Esophagus mucosa (tissue), 1 donor: ENCODE measurements around the gene CHEK1. TPM values are rescaled to one million over a fixed set of nuclear protein-coding genes. Genes with fewer than 3 reads are reported as not detected.
"Not testable (repeated sequence)": the region's sequence is repeated elsewhere in the genome, so short reads cannot be mapped to it uniquely, and the experiment has no call there.

Source experiments
- ATAC-seq: fragments of 200-7000 bp; cut with Tn5 transposase; one replicate; pipeline ENCODE4 v1.9.1; 2020
- total RNA-seq: library from RNA; stranded (reverse); gene quantifications from one replicate; pipeline ENCODE4 v1.2.4, GENCODE V29; 2023
- donor health status: DM: yes; HTN: yes; CAD: no.

Gene CHEK1
- 14.7 TPM for total RNA-seq

DNA sequence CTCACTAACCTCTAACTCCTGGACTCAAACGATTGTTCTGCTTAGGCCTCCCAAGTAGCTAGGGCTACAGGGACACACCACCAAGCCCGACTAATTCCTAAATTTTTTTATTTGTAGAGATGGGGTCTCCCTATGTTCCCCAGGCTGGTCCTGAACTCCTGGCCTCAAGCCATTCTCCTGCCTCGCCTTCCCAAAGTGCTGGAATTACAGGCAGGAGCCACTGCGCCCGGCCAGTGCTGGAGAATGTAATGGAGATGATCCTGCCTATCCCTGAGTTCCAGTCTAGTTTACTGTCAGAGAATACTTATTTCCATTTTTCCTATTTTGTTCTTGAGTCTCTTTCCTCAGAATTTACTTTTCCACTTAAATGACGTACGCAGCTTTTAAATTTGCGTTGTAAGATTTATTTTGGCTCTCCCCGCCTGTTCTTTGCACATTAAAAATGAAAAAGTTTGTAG, at the start of gene CHEK1:
CHEK1 (plus strand) TSS at position 408 of the 458 bp plus-strand sequence. CDS start 1,606 bp downstream, outside the sequence.
- no peak for ATAC-seq

DNA sequence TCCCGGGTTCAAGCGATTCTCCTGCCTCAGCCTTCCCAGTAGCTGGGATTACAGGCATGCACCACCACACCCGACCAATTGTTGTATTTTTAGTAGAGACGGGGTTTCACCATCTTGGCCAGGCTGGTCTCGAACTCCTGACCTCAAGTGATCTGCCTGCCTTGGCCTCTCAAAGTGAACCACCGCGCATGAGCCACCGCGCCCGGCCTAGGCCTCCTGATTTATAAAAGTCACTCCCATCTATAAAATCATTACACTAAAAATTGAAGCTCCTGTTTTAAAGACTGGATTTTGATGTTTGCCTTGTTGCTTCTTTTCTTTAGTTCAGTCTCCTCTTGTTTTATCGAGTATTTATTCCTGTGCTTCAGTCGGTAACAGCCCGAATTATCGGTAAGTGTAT, 47.8 kb upstream of the CHEK1 start:
- not testable (repeated sequence) for ATAC-seq

- ATAC-seq: no peak
Observed at GRCh38 chr11:125578783-125579182, 46.2 kb upstream of the CHEK1 start.

- no peak for ATAC-seq
Observed at GRCh38 chr11:125579811-125580210, 45.2 kb upstream of the CHEK1 start.

DNA sequence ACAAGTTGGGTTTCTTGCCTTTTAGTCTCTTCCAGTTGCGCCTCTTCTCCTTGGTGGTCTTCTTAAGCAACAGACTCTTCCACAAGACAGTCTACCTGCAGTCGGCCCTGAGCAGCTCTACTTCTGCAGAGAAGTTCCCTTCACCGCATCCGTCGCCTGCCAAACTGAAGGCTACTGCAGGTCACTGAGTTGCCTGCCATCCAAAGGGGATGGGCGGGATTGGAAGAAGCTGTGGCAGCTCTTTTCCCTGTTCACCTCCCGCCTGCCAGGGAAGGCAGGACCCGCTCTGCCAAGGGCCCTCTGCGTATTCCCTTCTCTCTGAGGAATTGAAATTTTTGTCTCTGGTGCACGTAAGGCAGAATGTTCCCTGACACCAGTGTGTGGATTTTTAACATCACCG, 41.5 kb upstream of the CHEK1 start:
- no peak for ATAC-seq

- no peak for ATAC-seq
Observed at GRCh38 chr11:125585487-125585886, 39.5 kb upstream of the CHEK1 start.

GRCh38 chr11:125586623-125587022, 38.3 kb upstream of the CHEK1 start:
- ATAC-seq: no peak

DNA sequence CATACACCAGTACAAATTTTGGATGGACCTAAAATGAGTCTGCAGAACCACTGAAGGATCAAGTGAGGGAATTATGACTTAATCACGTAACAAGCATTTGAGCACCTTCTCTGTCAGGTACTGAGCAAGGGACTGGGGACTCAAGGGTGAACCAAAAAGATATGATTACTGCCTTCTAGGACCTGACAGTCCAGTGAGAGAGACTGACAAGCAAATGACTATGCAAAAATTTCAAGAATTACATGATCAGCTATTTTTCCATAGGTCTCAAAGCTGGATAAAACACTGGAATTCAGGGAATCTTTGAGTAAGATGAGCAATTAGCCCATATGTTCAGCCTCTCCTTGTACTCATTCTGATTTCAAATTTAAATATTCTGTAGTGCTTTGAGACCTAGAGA, 37.5 kb upstream of the CHEK1 start:
- ATAC-seq: no peak

DNA sequence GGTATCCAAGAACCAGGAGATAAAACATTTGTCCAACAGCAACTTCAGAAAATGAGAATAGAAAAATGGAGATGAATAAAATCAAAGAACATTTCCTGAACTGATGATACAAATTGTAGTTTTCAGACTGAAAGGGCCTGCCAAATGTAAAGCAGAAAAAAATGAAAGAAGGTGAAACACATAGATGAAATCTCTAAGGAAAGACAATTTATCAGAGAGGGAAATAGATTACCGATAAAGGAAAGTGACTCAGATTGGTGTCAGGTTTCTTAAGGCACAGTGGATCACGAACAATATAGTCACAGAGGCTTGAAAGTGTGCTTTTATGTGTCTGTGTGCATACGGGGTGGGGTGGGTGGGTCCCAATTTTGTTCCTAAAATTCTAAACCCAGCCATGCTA, 36.5 kb upstream of the CHEK1 start:
- ATAC-seq: no peak

DNA sequence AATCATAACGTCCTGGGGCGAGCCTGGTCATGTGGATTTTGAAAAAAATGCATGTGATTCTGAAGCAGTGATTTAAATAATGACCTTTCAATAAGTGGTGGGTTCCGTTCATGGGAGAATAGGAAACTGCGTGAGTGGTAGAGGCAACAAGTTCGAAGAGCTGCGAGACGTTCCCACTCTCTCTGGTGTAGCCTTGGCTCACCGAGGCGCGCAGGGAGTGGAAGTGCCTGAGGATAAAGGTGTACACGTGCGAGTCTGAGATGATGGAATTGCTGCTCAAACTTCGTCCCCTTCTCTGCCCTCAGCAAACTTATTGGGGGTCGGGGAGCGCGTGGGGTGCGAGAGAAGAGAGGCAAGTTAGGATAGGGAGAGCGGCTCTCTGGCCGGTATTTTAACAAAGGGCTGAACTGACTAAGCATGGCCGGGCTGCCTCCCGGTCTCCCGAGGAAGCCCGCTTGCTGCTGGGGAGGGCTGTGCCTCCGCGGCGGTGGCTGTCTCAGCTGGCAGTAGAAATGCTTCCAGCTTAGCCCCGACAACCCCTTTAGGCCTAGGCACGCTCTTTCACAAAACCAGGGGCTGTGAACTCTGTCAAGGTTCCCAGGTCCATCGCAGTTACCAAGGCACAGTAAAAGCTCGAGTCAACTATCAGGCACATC, 33.2 kb upstream of the CHEK1 start:
- peak; percentile 30 for ATAC-seq

- ATAC-seq: peak; percentile 100
Observed at GRCh38 chr11:125592305-125593113, 32.5 kb upstream of the CHEK1 start, which contains the start of gene STT3A. STT3A (plus strand) TSS chr11:125592852; CDS start chr11:125595916, 3,064 bp downstream.

GRCh38 chr11:125593114-125593820, 31.7 kb upstream of the CHEK1 start:
- ATAC-seq: peak; percentile 1

DNA sequence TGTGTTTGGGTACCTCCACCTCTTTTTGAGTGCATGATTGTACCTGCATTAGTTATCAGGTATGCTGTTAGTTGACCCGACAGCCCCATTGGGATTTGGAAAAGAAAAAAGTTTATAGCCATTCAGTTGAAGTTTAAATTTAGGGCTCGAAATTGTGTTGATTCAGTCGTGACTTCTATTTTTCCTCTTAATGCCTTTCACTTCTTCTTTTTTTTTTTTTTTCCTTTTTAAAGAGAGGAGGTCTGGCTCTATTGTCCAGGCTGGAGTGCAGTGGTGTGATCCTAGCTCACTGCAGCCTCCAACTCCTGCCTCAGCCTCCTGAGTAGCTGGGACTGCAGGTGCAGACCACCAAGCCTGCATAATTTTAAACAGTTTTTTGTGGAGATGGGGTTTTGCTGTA, 30.0 kb upstream of the CHEK1 start:
- no peak for ATAC-seq

DNA sequence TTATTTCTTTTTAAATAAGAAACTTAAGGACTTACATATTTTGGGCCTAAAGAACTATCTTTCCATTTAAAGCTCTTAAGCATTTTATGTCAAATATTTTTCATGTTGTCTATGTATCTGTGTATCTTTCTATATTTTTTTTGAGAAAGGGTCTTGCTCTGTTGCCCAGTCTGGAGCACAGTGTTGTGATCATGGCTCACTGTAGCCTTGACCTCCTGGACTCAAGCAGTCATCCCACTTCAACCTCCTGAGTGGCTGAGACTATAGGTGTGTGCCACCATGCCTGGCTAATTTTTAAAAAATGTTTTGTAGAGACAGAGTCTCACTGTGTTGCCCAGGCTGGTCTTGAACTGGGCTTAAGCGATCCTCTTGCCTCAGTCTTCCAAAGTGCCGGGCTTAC, 24.3 kb upstream of the CHEK1 start:
- ATAC-seq: no peak

- no peak for ATAC-seq
Observed at GRCh38 chr11:125603207-125603606, 21.8 kb upstream of the CHEK1 start.

- no peak for ATAC-seq
Observed at GRCh38 chr11:125605417-125605816, 19.5 kb upstream of the CHEK1 start.

GRCh38 chr11:125609545-125609944, 15.4 kb upstream of the CHEK1 start:
- ATAC-seq: no peak

GRCh38 chr11:125618383-125618782, 6.6 kb upstream of the CHEK1 start:
- peak; percentile 11 for ATAC-seq

DNA sequence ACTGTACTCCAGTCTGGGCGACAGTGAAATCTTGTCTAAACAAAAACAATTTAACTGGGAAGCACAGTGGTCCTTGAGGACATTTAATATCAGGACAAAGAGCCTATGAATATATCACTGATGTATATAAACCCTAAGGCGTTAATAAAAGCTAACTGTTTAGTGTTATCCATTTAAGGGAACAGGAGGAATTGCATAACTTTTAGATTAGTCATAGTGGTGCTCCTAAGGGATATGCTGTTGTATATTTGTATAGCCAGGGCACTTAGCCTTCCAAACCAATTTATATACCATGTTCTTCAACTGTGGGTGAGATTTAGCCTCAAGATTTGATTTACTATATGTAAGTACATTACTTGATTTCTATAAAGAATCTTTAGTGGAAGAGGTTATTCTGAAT, 3.0 kb upstream of the CHEK1 start:
- no peak for ATAC-seq

GRCh38 chr11:125623064-125623463, 1.9 kb upstream of the CHEK1 start:
- no peak for ATAC-seq

- no peak for ATAC-seq
Observed at GRCh38 chr11:125625225-125625629, 264 bp downstream of the CHEK1 start.

DNA sequence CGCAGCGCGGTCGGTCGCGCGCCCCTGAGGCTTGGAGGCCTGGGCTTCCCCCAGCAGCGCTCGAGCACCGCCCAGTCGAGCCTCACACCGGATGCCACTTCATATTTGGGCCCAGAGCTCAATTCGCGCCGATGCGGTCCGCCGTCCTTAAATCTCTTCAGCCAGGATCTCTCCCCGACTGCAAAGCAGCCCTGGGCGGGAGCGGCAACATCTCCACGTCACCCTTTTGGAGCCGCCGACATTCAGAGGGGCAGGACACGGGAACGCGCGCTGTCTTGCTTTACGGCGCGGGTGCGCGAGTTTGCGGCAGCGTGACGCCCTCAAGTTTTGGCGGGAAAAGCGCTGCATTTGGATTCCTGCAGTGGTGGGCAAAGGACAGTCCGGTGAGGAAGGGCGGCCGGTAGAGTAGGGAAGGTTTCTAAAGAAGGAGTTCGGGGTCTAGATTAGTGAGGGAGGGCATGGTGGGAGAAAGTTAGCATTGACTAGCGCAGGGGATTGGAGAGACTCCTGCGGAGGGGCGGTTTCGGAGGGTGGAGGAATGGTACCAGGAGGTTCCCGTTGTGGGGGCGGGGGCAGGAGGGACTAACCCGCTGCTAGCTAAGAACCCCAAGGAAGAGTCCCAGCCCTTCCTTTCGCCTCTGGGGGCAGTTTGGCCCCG, 796 bp downstream of the CHEK1 start:
- peak; percentile 92 for ATAC-seq
